Activated effector memory CD4-positive, alpha-beta T cell treated with anti-CD3 and anti-CD28 coated beads, Interleukin-2, amount 50 U/mL, for 16 hours (primary cell): ENCODE results near the gene FCHSD2.
"Not testable (repeated sequence)": the region's sequence is repeated elsewhere in the genome, so short reads cannot be mapped to it uniquely, and the experiment has no call there.

Experiments
- DNase-seq: peaks from one replicate; pipeline ENCODE4 v3.0.0-alpha.2; 2020

The FCHSD2 gene

DNA sequence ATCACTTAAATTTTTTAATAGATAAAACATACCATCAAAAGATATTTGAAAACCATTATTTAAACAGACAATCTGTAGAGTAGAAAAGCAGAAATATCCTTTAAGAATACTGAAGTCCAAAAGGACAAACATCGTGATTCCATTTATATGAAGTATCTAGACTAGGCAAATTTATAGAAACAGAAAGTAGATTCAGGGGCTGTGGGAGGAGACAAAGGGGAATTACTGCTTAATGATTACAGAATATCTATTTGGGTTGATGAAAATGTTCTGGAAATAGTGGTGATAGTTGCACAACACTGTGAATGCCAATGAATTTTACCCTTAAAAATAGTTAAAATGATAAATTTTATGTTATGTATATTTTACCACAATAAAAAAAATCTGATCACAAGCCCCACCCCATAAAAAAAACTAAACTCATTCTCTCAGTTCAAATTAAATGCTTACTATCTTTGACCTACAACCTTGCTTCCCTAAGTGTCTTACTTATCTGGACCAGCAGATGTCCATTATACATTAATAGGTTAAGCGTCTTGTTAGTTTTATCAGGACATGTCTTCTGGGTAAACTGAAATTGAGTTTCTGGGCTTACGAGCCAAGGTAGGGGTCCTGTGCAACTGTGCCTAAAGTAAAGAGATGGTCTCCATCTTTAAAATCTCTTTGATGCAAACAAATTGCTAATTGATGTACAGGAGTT lies 86.3 kb downstream of the FCHSD2 start:
- no peak for DNase-seq

DNA sequence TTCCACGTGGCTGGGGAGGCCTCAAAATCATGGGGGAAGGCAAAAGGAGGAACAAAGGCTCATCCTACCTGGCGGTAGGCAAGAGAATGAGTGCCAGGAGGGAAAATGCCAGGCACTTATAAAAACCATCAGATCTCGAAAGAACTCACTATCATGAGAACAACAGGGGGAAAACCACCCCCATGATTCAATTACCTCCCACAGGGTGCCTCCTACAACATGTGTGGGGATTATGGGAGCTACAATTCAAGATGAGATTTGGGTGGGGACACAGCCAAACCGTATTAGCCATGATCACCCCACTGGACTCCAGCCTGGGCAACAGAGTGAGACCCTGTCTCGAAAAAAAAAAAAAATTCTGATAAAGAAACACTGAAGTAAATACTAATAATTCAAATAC lies 87.1 kb downstream of the FCHSD2 start:
- no peak for DNase-seq

DNA sequence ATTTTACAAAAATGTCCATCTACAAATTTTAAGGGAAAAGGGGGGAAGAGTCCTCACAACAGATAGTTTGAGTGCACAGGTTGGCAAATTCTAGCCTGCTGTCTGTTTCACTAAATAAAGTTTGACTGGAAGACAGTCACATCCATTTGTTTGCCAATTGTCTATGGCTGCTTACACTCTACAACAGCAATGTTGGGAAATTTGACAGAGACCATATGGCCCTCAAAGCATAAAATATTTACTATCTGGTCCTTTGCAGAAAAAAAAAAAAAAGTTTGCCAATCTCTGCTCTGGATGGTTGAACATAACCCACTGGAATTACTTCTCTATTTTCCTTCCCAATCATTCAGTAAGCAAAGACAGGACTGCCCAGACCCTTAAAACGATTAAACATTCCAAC lies 88.2 kb downstream of the FCHSD2 start:
- DNase-seq: no peak

DNA sequence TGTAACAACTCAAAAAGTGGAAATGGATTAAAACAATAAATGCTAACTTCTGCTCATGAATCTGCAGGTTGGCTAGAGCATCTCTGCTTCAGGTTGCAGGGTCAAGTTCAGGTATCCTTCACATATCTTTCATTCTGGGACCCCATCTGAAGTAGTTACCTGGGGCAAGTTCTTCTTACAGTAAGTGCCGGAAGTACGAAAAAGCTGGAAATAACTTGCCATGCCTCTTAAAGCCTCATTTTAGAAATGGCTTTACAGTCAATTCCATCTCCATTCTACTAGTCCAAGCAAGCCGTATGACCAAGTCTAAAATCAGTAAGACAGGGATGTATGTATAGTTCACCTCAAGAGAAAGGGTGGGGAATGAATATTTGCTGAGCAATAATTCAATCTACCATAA lies 93.7 kb downstream of the FCHSD2 start:
- no peak for DNase-seq

DNA sequence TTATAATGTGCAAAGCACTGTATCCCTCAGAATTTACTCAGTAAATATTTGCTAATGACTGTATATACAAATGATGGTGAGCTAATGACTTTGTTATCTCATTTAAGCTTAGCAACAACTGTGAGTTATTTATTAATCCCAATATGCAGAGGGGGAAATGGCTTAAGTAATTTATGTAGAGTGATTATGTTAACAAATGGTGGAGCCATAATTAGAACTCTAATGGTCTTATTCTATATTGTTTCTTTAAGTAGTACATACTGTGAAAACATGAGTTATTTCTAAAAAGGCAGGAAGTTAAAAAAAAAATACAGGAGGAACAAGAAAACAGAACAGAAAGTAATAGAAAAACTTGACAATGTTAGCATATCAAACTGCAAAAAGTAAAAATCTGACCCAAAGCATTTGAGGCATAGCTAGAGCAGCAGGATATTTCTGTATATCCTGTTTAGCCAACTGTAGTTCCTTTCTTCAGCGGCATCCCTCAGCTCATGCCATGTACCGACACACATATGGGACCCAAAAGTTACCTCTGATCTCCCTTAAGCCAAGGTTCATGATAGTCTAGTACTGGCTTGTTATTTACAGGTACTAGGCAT lies 94.2 kb downstream of the FCHSD2 start:
- no peak for DNase-seq

DNA sequence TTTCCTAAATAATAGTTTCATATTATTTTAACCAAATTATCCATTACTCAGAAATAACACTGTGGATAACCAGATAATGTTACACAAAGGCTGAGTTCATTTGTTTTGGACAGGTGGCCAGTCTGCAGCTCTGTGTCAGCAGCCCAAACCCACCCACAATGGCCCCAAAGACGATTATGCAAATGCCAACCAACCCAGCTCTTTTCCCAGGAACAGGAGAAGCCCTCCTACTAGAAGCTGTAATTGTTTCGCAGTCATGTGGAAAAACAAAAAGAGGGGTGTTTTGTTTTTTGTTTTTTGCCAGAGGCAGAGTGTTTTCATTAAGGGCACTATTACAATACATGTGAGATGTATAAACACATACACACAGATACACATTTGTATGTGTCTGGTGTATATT lies 102.1 kb downstream of the FCHSD2 start:
- DNase-seq: no peak

DNA sequence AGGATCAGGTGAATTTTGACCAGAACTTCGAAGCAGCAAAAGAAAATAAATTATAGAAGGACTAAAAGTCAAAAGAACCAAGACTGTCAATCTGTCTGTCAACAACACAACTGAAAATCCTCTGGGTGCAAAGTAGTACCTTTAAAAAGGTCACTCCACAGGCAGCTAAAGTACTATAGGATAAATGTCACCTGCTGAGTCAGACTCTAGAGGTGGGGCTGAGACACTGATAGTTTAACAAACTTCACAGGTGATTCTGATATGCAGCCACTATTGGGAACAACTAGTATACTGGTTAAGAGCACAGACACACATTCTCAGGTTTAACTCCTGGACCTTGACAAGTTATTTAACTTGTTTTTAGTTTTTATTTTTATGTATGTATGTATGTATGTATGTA lies 107.3 kb downstream of the FCHSD2 start:
- no peak for DNase-seq

DNA sequence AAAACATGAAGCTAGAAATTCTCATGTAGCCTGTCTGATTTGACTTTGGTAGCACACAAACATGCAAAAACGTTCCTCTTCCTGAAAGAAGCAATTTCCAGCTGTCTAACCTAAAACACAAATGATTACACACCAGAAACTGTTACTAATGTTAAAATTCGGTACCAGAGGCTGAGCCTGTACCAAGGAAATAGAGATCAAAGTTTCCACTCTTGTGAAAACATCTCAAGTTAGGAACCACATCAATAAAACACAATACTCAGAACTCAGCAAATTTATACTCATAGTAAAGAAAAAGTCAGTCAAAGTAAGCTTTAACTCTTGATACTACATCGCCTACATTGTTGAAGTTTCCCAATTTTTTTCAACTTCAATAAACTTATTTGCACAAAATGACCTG lies 107.8 kb downstream of the FCHSD2 start:
- DNase-seq: no peak

DNA sequence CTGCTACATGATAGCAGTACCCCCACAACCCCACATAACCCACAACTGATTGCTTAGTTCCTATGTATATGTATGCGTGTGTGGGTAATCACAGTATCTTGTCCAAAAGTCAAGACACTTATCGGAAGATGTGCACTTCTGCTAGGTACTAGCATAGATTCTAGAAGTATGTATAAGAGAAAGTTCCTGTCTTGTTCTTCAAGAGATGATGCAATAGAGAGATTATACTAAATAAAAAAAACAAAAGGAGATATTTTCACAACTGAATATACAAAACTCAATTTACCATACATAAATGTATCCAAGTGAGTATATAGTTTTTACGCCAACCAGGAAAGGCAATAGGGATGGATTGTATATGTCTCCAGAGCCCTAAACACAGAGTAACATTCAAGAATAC lies 112.0 kb downstream of the FCHSD2 start:
- no peak for DNase-seq

DNA sequence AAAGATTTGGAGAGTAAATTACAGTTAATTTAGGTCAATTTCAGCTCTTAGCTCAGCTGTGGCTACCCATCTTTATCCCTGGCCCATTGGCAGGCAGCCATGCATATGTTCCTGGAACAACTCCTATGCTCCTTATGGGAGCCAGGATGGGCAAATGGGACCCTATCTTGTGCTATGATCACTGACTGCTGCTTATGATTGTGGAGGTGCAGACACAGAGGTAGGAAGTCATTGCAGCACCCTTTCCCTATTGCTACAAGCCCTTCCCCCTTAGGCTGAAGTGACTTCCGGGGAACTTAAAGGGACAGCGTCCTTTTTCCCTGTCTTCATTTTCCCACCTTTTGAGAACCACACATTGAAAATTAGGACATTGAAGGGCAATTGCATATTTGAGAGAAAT lies 112.7 kb downstream of the FCHSD2 start:
- DNase-seq: no peak

DNA sequence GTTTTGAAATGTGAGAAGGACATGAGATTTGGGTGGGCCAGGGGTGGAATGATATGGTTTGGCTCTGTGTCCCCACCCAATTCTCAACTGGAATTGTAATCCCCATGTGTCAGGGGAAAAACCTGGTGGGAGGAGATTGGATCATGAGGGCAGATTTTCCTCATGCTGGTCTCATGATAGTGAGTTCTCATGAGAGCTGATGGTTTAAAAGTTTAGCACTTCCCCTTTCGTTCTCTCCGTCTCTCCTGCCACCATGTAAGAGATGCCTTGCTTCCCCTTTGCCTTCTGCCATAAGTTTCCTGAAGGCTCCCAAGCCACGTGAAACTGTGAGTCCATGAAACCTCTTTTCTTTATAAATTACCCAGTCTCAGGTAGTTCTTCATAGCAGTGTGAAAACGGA lies 113.5 kb downstream of the FCHSD2 start:
- DNase-seq: no peak

DNA sequence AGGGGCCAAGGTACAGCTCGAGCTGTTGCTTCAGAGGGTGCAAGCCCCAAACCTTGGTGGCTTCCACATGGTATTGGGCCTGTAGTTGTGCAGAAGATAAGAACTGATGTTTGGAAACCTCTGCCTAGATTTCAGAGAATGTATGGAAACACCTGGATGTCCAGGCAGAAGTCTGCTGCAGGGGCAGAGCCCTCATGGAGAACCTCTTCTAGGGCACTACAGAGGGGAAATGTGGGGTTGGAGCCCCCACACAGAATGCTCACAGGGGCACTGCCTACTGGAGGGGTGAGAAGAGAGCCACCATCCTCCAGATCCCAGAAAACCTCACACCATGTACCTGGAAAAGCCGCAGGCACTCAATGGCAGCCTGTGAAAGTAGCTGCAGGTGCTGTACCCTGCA lies 114.3 kb downstream of the FCHSD2 start:
- not testable (repeated sequence) for DNase-seq

DNA sequence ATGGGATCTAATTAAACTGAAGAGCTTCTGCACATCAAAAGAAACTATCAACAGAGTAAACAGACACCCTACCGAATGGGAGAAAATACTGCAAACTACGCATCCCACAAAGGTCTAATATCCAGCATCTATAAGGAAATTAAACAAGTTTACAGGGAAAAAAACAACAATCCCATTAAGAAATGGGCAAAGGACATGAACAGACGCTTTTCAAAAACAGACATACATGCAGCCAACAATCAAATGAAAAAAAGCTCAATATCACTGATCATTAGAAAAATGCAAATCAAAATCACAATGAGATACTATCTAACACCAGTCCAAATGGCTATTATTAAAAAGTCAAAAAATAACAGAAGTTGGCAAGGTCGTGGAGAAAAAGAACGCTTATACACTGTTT lies 117.5 kb downstream of the FCHSD2 start:
- no peak for DNase-seq

DNA sequence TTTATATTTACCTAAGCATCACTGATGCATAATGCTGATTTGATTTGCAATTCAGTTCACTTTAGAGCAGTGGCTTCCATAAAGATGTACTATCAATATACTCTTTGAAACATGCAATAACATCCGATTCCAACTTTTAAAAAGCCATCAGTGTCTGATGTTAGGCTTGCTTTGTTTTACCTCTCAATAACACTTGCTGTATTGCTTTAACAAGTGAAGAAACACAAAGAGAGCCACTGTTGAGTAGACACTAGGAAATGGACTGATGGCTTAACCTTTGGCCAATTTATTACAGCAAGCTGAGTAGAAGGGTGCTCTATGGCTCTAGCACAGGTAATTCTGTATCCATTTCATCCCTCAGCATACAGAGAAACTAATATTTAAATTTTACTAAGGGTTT lies 122.1 kb downstream of the FCHSD2 start:
- DNase-seq: no peak

DNA sequence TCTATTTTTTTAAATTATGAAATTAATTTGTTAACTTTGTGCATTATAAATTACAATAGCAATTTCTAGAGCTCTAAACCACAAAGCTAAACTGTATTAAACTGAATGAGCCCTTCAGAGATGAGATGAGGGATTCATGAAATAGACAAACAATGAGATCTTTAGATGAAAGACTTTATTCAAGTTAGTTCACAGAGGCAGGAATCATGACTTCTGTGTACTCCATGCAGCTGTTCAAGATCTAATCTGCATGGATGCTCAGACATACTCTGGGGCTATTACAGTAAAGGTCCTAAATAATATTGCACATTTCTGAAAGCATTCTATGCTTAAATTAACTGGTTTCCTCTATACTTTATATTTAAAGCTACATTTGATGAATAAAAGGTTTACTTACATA lies 122.7 kb downstream of the FCHSD2 start:
- DNase-seq: no peak

DNA sequence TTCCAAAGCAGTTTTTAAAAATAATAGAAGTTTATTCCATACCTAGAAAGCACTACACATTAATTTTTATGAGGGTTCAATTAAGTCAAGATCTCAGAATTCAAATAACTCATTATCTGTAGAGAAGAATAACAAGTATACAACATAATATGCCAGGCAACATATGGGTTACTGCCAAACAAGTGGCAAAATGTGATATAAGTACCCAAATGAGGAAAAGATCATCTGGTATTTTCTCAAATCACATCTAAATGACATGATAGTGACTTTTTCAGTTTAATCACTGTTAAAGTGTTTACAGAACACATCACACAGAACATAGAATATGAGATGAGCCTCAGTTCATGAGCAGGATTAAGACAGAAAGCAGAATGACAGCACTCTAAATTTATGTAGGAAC lies 123.3 kb downstream of the FCHSD2 start:
- no peak for DNase-seq

DNA sequence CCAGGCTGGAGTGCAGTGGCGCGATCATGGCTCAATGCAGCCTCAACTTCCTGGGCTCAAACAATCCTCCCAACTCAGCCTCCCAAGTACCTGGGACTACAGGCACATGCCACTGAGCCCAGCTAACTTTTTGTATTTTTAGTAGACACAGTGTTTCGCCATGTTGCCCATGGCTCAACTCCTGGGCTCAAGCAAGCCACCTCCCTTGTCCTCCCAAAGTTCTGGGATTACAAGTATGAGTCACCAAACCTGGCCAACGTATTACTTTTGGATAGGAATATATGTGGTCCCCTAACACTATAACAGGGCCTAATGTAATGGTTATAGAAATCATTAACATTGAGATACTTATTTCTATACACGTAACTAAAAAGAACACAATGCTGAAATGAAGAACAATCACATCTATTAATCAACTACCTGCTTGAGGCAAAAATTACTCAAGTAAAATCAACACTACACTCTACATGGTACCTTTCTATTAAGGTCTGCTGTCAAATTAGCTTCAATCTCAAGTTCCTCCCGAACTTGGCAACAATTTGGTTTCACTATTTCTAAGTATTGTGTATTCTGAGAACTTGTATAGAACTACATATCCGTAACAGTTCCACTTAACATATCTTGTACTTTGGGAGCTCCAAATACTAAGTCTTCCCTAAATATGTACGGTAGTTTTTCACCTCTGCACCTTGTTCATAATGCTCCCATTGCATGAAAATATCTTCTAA lies 124.9 kb downstream of the FCHSD2 start:
- DNase-seq: no peak

DNA sequence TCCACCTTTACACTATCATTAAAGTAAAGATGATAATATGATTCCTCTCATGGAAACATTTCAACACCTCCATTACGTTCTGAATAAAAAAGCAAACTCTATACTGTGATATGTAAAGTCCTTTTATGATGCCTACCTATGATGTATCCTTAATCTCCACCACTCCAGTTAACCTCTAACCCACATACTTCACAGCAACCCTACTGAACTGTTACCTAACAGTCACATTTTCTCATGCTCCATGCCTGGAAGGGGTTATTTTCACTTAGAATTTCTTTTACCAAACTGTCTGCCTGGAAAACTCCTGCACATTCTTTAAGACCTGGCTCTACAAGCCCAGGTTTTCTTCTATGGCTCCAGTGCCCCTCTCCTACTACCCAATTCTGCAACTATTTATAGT lies 129.1 kb downstream of the FCHSD2 start:
- DNase-seq: no peak

DNA sequence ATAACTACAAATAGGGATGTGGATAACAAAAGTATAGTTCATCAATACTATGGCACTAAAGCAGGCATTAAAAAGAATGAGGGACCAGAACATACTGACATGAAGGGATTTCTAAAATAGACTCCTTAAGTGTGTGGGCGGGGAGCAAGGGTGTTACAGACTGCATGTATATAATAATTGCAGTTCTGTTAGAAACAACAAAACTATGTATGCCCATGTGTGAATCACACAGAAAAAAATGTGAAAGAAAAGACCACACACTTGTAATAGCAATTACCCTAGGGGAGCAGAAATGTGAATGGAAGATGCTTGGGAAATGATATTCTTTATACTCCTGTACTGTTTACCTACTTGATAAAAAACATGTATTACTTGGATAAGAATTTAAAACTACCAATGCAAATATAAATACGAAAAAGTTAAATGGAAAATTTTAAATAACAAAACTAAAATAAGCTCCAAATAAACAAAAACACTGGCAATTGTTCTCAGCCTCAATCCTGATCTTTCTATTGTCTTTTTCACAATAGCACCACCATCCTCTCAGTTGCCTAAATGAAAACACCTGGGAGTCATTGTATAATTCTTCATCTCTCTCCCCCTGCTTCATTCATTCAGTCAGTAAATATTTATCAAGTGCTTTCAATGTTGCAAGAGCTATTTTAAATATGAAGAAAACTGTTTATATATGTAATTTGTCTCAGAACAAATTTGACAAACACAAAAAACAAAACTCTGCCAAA lies 129.8 kb downstream of the FCHSD2 start:
- DNase-seq: no peak

DNA sequence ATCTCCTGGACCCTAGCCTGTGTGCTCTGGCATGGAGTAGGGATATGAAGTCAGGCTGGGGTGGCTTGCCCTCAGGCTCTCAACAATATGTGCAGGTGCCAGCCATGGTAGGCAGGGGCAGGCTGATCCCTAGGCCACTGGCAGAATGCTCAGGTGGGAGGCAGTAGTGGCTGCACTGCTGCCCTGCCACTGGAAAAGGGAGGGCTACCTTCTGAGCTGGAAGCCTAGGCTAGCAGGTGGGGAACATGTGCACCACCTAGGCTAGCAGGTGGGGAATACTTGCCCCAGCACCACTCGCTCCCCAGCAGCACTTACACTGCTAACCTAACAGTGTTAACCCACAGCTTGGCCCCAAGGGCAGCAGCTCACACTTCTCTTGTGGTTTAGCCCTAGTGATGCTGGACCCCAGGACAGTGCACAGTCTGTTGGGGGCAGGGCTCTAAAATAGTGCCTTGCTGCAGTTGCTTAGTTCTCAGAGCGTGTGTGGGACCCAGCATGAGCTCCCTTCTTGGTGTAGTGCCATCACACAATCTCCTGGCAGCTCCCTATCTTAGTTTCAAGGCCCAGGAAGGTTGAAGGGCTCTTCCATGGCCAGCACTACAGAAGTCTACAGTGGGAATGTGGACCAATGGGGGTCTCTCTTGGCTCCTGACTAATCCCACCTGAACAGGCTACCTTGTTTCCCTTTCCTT lies 130.8 kb downstream of the FCHSD2 start:
- no peak for DNase-seq

DNA sequence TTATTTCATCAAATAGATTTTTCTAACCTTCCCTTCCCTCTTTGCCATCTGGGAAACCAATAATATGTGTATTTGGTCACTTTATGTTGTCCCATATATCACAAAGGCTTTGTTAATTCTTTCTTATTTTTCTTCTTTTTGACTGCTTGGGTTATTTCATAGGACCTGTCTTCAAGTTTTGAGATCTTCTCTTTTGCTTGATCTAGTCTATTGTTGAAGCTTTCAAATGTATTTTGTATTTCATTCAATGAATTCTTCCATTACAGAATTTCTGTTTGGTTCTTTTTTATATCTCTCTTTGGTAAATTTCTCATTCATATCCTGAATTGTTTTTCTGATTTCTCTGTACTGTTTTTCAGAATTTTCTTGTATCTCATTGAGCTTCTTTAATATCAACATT lies 132.1 kb downstream of the FCHSD2 start:
- no peak for DNase-seq

DNA sequence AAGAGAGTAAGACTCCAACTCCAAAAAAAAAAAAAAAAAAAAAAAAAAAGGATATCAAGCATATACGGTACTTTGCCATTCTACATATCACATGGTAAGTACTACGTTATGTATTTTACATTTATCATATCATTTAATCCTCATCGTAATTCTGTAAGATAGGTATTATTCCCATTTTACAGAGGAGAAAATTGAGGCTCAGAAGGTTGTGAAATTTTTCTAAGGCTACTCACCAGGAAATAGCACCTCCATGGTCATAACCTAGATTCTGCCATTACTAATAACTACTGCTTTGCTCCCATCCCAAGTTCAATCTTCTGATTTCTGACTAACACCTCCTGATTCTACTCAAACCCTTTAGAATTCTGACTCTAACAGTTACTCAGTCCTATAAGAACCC lies 138.0 kb downstream of the FCHSD2 start:
- no peak for DNase-seq

DNA sequence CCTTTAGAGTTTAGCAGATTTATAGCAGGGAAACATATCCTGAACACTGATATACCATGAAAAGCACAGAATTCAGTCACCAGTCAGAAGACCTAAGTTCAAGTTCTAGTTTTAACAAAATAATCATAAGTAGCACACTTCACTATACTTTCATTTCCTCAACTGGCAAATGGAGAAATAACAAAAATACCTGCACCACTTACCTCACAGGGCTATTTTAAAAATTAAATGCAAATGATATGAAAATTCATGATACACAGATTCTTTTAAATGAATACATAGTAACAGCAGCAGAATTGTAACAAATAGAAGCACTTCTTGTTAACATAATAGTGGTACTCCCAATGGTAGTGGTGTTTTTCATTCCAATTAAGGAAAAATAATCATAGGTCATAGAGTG lies 139.0 kb downstream of the FCHSD2 start:
- DNase-seq: no peak
